Activated T-helper 1 cell treated with anti-CD3 and anti-CD28 coated beads, Interleukin-12 subunit alpha, Interleukin-12 subunit beta, Interleukin-2, Interleukin-4 antibody, amounts not matched to agents 30 ng/mL and 10 ng/mL and 1 ng/mL, durations not matched to agents 14 hours and 24 hours and 36 hours (primary cell): ENCODE data around the gene UBC. TPM values are rescaled to one million over a fixed set of nuclear protein-coding genes. Genes with fewer than 3 reads are reported as not detected.
"Not testable (repeated sequence)": the region's sequence is repeated elsewhere in the genome, so short reads cannot be mapped to it uniquely, and the experiment has no call there.

Source experiments
- DNase-seq: peaks from one replicate; pipeline ENCODE4 v3.0.0; 2021; ENCODE audit warnings: low spot score
- H3K27ac Mint-ChIP-seq: one replicate; pipeline ENCODE4 v1.8.0; 2021; ENCODE audit warnings: mild to moderate bottlenecking, mixed read lengths
- H3K27me3 Mint-ChIP-seq: one replicate; pipeline ENCODE4 v1.8.0; 2022; ENCODE audit warnings: mild to moderate bottlenecking, moderate library complexity, mixed read lengths; ENCODE audit not compliant: insufficient read depth
- H3K36me3 Mint-ChIP-seq: one replicate; pipeline ENCODE4 v1.8.0; 2021; ENCODE audit warnings: low read depth, mixed read lengths
- H3K4me1 Mint-ChIP-seq: one replicate; pipeline ENCODE4 v1.8.0; 2021; ENCODE audit warnings: low read depth, mixed read lengths
- H3K4me3 Mint-ChIP-seq: one replicate; pipeline ENCODE4 v1.8.0; 2021; ENCODE audit warnings: mild to moderate bottlenecking, moderate library complexity, mixed read lengths
- H3K9me3 Mint-ChIP-seq: one replicate; pipeline ENCODE4 v1.8.0; 2021; ENCODE audit warnings: mixed read lengths
- intact Hi-C: fragments of 100-400 bp; cut with micrococcal nuclease; formaldehyde crosslinking; loops from one replicate; pipeline ENCODE4 v1.15.1; 2024
- total RNA-seq: library from RNA; stranded (reverse); gene quantifications from 2 replicates; pipeline ENCODE4 v1.2.3, GENCODE V29; 2022

Gene UBC
- total RNA-seq, 1 donor from 2014 or later: 899 TPM

DNA sequence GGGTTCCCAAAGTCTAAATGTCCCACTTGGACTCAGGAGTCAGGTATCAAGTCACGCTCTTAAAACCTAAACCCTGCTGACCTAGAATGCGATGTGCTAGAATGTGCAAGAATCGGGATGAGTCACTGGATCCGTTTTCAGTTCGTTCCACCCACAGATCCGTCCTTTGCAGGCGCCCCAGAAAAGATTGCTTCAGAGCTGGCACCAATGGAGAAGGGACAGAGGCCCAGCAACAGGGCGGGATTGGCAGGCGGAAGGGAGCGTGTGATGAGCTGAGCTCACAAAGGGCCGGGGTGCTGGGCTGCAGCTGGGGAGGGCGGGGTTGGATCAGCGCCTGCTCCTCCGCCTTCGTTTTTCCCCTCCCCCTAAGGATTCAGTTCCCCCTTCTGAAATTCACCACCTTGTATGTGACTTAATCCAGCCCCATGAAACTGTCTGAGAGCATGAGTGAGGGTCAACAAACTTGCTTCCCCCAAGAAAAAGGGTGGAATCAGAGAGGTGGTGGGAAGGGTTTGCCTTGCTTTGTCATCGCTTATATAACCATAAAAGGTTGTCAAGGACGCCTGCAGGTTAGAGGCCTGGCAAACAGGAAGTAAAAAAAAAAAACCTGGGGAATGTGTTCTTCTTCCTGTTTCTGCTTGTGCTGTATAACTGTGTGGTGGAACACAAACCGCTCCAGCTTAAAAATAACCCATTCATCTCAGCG is 2.8 kb upstream of the UBC start:
- H3K9me3 Mint-ChIP-seq: no peaks in the 10 kb centered on the region
- peak overlapping the region; percentile 100 for H3K27ac Mint-ChIP-seq
- peaks cover 84% of the 10 kb centered on the region for H3K4me1 Mint-ChIP-seq
- peak; percentile 92 for DNase-seq
- peak overlapping the region; percentile 97 for H3K4me3 Mint-ChIP-seq
- intact Hi-C loops: loop anchor here (1.0 to 10.0 kb wide), 4 partner anchors 10 to 1202 kb away; partner anchors contain the start of genes ATP6V0A2 and DHX37
- no peaks in the 10 kb centered on the region for H3K27me3 Mint-ChIP-seq
- peaks cover 21% of the 10 kb centered on the region for H3K36me3 Mint-ChIP-seq

DNA sequence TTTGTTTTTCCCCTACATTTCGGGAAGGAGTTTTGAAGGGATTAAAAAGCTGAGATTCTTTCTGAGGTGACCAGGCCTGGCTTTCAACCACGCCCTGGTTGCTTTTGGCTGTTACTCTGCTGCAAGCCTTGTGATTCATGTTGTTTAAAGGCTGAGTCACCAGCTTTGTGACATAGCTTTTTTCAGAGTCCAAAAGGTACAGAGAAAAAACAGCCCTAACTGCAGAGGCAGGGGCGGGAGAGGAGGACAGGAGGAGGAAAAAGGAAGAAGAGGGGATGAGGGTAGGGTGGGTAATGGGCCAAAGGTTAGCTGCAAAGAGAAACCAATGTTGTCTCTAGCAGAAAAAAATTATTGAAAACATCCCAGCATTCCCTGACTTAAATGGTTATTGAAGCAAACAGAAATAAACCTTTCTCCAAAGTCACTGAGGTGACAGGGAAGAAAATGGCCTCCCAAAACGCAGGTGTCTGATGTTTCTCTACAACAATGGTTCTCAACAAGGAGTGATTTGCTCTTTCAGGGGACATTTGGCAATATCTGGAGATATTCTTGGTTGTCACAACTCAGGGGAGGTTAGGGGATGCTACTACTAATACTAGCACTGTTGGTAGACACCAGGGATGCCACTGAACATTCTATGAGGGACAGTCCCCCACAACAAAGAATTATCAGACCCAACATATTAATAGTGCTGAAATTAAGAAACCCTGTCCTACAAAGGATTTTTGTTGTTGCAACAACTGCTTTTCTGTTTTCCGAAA is 2.1 kb upstream of the UBC start:
- Mint-ChIP-seq H3K4me3 (peak overlapping the region; percentile 97), H3K36me3 (peaks cover 24% of the 10 kb centered on the region), H3K27ac (peak overlapping the region; percentile 100), H3K4me1 (peaks cover 76% of the 10 kb centered on the region), H3K27me3 (no peaks in the 10 kb centered on the region), H3K9me3 (no peaks in the 10 kb centered on the region)
- intact Hi-C loops: loop anchor here (1.0 to 10.0 kb wide), 5 partner anchors 11 to 1202 kb away; partner anchors contain the start of genes ATP6V0A2 and DHX37
- no peak for DNase-seq

DNA sequence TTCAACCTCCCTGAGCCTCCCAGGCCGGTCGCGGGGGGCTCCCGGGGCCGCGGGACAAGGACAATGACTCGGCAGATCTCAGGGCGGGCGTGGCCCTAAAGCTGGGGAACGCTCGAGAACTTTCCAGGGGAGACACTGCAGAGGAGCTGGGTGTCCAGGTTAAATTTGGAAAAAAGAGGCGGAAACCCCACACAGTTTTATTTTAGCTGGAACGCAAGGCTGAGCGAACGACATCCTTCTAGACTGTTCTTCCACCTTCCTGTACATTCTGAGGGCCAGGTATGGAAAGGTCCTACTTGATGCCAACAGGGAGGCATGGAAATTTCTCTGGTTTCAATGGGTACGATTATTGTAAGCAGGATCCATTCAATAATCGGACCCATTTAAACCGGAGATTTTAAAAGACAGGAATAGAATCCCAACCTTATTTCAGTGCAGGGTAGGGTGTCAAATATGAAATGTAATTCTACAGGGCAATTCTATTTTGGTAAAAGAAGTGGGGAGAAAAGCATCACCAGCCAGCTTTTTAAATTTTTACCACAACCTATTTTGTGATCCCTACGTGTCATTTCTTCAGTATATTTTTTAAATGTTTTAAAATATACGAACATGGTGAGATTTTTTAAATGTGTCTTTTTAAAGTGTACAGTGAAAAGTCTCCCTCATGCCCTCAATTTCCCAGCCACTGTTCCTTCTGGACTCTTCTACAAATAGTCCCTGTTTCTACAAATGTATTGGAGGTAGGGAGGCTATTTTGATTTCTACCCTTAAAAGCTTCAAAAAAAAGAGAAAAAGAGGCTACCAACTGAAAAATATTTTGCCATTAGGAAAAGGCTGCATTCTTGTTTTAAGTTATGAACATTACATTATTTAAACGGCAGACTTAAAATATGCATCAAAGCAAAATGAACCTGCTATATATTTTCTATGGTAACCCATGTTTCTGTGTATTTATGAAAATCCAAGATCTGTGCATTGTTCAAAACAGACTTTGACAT is 1.1 kb upstream of the UBC start:
- Mint-ChIP-seq H3K27me3 (no peaks in the 10 kb centered on the region), H3K9me3 (no peaks in the 10 kb centered on the region), H3K27ac (peak overlapping the region; percentile 100), H3K4me3 (peak overlapping the region; percentile 97), H3K36me3 (peaks cover 34% of the 10 kb centered on the region), H3K4me1 (peaks cover 76% of the 10 kb centered on the region)
- no peak for DNase-seq
- intact Hi-C loops: loop anchor here (1.0 to 10.0 kb wide), 4 partner anchors 202 to 1201 kb away; partner anchors contain the start of genes ATP6V0A2, CCDC92, NCOR2 and ZNF664

DNA sequence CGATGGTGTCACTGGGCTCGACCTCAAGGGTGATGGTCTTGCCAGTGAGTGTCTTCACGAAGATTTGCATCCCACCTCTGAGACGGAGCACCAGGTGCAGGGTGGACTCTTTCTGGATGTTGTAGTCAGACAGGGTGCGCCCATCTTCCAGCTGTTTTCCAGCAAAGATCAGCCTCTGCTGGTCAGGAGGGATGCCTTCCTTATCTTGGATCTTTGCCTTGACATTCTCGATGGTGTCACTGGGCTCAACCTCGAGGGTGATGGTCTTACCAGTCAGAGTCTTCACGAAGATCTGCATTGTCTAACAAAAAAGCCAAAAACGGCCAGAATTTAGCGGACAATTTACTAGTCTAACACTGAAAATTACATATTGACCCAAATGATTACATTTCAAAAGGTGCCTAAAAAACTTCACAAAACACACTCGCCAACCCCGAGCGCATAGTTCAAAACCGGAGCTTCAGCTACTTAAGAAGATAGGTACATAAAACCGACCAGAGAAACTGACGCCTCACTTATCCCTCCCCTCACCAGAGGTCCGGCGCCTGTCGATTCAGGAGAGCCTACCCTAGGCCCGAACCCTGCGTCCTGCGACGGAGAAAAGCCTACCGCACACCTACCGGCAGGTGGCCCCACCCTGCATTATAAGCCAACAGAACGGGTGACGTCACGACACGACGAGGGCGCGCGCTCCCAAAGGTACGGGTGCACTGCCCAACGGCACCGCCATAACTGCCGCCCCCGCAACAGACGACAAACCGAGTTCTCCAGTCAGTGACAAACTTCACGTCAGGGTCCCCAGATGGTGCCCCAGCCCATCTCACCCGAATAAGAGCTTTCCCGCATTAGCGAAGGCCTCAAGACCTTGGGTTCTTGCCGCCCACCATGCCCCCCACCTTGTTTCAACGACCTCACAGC is 717 bp downstream of the UBC start:
- Mint-ChIP-seq H3K27me3 (no peaks in the 10 kb centered on the region), H3K9me3 (no peaks in the 10 kb centered on the region), H3K27ac (peak overlapping the region; percentile 98), H3K36me3 (peaks cover 41% of the 10 kb centered on the region), H3K4me1 (peaks cover 68% of the 10 kb centered on the region), H3K4me3 (peak overlapping the region; percentile 97)
- intact Hi-C loops: loop anchor here (1.0 to 10.0 kb wide), 4 partner anchors 139 to 1199 kb away; partner anchors contain the start of genes ATP6V0A2, CCDC92, NCOR2 and ZNF664
- peak; percentile 84 for DNase-seq

DNA sequence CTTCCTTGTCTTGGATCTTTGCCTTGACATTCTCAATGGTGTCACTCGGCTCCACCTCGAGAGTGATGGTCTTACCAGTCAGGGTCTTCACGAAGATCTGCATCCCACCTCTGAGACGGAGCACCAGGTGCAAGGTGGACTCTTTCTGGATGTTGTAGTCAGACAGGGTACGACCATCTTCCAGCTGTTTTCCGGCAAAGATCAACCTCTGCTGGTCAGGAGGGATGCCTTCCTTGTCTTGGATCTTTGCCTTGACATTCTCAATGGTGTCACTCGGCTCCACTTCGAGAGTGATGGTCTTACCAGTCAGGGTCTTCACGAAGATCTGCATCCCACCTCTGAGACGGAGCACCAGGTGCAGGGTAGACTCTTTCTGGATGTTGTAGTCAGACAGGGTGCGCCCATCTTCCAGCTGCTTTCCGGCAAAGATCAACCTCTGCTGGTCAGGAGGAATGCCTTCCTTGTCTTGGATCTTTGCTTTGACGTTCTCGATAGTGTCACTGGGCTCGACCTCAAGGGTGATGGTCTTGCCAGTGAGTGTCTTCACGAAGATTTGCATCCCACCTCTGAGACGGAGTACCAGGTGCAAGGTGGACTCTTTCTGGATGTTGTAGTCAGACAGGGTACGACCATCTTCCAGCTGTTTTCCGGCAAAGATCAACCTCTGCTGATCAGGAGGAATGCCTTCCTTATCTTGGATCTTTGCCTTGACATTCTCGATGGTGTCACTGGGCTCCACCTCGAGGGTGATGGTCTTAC is 1.7 kb downstream of the UBC start:
- not testable (repeated sequence) for DNase-seq, H3K9me3 Mint-ChIP-seq, H3K27me3 Mint-ChIP-seq
- intact Hi-C loops: loop anchor here (10.0 kb wide), 1 partner anchor 1198 kb away; the partner anchor contains the start of gene ATP6V0A2
- Mint-ChIP-seq H3K4me1 (peaks cover 58% of the 10 kb centered on the region), H3K36me3 (peaks cover 41% of the 10 kb centered on the region), H3K27ac (peak overlapping the region; percentile 26), H3K4me3 (peak overlapping the region; percentile 97)

DNA sequence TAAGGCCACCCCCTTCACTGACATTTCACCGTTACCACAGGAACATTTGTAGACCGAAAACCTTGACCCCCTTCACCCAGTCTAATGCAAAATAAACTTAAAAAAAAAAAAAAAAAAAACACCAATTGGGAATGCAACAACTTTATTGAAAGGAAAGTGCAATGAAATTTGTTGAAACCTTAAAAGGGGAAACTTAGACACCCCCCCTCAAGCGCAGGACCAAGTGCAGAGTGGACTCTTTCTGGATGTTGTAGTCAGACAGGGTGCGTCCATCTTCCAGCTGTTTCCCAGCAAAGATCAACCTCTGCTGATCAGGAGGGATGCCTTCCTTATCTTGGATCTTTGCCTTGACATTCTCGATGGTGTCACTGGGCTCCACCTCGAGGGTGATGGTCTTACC is 2.9 kb downstream of the UBC start:
- intact Hi-C loops: loop anchor here (10.0 kb wide), 1 partner anchor 1197 kb away; the partner anchor contains the start of gene ATP6V0A2
- not testable (repeated sequence) for H3K27me3 Mint-ChIP-seq, DNase-seq, H3K27ac Mint-ChIP-seq, H3K9me3 Mint-ChIP-seq
- H3K4me3 Mint-ChIP-seq: peak overlapping the region; percentile 76
- H3K4me1 Mint-ChIP-seq: peaks cover 50% of the 10 kb centered on the region
- peaks cover 41% of the 10 kb centered on the region for H3K36me3 Mint-ChIP-seq

DNA sequence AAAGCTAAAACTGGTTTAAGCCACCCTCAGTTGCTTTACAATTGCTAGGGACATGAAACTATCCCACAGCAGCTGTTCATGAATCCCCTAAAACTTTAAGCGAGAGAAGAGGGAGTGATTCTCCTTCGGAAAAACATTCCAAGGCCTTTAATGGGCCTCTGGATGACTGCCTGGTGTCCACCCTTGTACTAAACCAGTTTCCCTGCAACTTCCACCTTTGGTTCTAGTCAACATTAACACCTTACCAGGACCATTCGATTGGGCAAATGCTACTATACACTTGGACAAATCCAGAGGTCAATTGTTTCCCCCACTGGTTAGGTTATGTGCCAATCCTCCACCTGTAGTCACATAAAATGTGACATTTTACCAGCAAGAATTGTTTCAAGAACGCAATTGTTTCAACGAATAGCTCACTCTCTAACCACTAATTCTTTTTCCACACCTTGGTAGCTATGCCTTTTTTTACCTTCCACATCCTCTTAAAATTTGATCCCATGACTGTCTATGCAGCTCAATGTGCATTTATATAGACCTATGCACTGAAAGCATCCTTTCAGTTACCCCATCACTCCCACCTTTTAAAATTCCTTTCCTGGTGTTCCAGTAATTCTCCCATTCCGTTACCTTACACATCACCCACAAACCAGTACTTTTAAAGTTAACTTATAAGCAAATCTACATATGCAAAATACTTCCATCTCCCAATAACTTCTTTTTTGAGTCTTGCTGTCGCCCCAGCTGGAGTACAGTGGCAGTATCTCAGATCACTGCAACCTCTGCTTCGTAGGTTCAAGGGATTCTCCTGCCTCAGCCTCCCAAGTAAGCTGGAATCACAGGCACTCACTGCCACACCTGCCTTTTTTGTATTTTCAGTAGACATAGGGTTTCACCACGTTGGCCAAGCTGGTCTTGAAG is 3.6 kb downstream of the UBC start:
- Mint-ChIP-seq H3K27me3 (no peaks in the 10 kb centered on the region), H3K27ac (peak overlapping the region; percentile 72), H3K4me1 (peaks cover 50% of the 10 kb centered on the region), H3K36me3 (peaks cover 41% of the 10 kb centered on the region), H3K9me3 (no peaks in the 10 kb centered on the region), H3K4me3 (peak overlapping the region; percentile 76)
- intact Hi-C loops: loop anchor here (10.0 kb wide), 1 partner anchor 1196 kb away; the partner anchor contains the start of gene ATP6V0A2
- DNase-seq: no peak

DNA sequence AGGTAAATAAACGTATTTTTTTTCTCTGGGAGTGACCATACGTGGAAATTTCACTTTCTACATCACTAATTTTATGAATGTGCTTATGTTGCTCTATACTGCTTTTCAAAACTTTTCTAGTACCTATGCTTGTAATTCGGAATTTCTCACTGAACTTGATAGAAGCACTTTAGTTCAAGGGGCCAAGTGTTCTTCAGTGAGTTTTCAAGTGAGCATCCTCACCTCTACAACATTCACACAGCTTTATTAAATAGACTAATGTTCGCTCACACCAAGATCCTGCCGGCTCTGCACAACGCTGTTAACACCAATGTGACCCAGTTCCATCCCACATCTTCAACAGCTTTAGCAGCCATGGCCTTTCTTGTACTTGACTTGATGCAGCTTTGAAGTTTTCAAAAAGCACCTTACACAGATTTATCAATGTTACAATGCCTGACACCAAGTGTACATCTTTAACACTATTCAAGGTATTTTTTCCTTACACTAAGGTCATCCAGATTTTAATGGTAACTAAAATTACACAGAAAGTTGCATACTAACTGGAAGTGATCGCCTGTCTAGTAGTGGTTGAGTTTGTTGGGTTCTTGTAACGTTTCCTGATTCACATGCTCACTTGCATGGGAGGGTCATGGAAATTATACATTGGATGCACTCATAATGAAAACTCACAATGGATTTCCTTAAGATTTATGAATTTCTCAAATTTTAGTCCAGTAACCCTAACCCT is 4.5 kb downstream of the UBC start:
- Mint-ChIP-seq H3K27ac (peak overlapping the region; percentile 8), H3K9me3 (no peaks in the 10 kb centered on the region), H3K36me3 (peaks cover 41% of the 10 kb centered on the region), H3K27me3 (no peaks in the 10 kb centered on the region), H3K4me3 (peak overlapping the region; percentile 62), H3K4me1 (peaks cover 45% of the 10 kb centered on the region)
- intact Hi-C loops: loop anchor here (5.0 to 10.0 kb wide), 2 partner anchors 137 to 1195 kb away; partner anchors contain the start of gene ATP6V0A2
- DNase-seq: no peak

DNA sequence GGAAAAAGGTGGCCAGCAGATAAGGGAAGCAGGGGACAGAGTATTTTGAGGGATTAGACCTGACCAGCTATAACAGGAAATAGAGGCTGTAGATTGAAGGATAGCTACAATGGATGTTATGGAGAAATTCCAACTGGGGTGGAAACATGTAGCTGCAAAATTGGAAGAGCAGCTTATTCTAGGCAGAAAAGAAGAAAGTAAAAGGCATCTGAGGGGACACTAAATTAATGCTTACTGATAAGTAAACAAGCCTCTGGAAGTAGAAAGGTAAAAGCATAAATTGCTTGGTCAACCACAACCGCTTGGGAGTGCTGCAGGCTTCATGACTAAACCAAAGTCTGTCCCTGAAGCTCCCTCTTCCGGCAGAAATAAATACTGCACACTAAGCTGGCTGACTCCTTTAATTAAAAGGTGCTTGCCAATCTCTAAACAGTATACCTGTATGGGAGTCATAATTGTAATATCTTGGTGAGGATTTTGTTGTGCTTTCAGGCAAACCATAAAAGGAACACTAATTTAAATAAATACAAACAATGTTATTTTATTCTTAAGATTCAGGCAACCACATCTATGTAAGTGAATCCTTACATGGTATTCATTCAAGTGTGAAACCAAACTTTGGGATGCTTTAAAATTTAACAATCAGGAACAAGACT is 7.7 kb downstream of the UBC start:
- Mint-ChIP-seq H3K4me1 (peaks cover 36% of the 10 kb centered on the region), H3K4me3 (no peak overlapping the region), H3K9me3 (no peaks in the 10 kb centered on the region), H3K36me3 (peaks cover 20% of the 10 kb centered on the region), H3K27me3 (no peaks in the 10 kb centered on the region), H3K27ac (peak overlapping the region; percentile 1)
- intact Hi-C loops: loop anchor here (1.0 to 5.0 kb wide), 8 partner anchors 15 to 870 kb away; partner anchors contain the start of gene DHX37
- DNase-seq: peak; percentile 86
